Superior temporal gyrus (tissue), 1 donor: ENCODE results near the gene SLC7A6OS.

Experiments used
- DNase-seq: peaks from one replicate; pipeline ENCODE4 v3.0.0-alpha.2; 2016; ENCODE audit errors: extremely low spot score

SLC7A6OS gene

DNA sequence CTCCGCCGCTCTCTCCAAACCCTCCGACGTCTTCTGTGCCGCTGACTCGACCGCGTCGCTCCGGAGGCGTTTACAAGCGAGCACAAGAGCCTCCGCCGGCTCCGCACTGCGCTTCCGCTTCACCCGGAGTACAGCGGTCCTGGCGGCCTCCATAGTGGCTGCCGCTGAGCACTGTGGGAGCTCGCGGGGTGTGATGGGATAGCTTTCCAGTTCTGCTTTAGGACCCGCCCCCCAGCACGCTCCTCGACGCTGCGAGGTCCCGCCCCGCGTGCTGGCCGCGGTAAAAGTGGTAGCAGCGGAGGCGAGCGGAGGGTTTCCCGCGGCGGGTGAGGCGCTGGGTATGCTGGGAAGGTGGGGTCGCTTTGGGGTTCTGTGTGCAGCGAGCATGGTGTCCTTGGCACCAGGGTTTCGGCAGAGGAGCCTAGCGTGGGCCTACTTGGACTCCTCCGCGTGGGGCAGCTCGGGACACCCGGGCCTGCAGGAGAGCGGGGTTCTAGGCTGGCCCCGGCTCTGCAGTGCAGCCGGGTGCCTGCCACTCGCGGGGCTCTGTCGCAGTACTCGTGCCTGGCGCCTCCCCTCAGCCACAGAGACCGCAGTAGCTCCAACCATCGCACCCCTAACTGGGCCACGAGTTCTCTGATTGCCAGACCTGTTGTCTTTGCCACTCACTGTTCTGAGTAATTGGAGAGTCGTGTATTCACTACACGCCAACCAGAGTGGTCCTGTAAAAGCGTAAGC, at the start of gene SLC7A6OS, which contains the start of gene PRMT7:
SLC7A6OS (minus strand) TSS at position 173 of the 738 bp plus-strand sequence; CDS start at position 153, 20 bp downstream.
PRMT7 (plus strand) TSS at position 246 of the 738 bp plus-strand sequence. CDS start 4,961 bp downstream, outside the sequence.
- DNase-seq, result peak; percentile 96

DNA sequence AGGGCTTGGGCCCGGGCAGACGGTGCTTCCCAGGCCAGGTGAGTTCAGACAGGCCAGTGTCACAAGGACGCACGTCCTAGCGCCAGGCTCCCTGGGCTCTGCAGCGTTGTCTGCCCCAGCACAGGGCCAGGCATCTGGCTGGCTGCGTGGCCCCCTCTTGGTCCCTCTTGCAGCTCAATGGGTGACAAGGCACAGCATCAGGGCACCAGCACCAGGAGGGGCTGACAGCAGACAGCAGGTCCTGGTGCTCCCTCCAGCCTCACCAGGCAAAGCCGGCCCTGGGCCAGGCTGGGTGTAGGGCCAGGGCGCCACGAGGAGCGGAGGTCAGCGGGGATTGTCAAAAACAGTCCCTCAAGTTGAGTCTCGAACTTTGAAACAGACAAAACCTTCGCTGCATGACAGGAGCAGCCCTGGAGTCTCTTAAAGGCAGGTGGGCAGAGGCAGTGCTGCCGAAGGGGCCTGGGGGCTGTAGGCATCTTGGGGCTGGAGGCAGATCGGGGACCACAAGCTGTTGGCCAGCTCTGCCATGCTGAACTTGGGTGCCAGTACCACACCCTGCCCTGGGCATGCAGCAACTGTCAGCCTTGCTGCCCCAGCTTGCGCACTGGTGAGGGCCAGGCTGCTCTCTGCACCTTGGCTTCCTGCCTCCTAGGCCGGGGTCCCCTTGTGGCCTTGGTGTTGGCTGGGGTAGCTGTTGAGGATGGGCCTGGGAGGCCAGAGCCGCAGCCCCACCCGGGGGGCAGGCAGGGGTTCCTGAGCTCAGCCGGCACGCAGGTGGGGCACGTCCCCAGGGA, 48.8 kb upstream of the SLC7A6OS start:
- DNase-seq, result no peak

DNA sequence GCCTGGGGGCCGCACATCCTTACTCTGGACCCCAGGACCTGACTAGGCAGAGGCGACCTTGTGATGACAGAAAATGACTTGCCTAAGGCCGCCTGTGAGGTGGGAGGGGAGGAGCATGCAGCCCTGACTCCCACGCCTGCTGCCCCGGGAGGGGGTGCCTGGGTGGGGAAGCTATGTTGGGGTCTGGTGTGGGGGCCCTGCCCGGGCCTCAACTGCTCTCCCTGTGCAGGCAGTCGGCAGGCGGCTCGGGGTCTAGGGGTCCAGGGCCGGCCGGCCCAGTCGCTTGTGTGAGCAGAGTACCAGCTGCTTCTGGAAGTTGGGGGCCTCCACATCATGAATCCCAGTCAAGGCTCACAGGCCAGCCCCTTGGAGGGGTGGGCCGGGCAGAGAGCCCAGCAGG, 48.2 kb upstream of the SLC7A6OS start:
- no peak for DNase-seq

DNA sequence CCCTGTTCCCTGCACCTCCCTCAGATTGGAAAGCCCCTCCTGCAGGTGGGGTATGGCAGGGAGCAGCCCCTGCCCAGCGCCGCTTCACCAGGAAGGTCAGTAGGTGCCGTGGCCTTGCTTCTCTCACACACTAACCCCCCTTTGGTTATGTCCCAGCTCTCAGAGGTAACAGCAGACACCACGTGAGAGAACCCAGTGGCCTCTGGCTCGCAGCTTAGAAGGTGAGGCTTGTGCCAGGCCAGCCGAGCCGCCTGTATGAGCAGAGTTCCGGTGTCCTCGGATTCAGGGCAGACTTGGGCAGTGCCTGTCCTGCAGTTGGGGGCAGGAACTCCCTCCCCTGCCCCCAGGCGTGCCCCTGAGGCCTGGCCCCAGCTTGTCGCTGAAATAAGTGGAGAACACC, 47.2 kb upstream of the SLC7A6OS start:
- no peak for DNase-seq

DNA sequence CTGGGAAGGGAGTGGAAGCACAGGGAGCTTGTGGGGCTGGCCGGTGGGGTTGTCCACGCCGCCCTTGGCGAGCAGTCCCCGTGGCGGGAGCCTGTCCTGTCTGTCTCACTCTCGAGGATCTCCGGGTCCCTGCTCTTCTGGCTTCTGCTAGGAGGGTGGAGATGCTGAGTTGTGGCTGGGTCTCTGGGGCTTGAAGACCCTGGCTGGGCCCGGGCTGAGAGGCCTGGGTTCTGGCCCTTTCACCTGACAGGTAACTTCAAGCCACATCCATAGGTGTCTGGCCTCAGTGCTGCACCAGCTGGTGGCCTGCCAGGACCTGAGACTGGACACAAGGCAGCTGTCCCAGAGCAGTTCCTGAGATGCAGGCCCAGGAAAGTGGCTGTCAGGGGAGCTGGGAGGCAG, 46.8 kb upstream of the SLC7A6OS start:
- DNase-seq, result no peak

DNA sequence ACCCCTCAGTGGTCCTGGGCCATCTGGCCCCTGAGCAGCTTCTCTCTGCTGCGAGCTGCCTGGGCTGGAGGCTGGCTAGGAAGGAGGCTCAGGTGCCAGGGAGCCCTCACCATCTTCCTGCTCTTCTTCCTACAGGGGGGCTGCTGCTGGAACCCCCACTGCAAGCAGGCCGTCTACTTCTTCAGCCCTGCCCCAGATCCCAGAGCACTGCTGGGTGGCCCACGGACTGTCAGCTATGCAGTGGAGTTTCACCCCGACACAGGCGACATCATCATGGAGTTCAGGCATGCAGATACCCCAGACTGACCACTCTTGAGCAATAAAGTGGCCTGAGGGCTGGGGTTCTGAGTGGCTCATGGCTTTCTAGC, 46.2 kb upstream of the SLC7A6OS start:
- DNase-seq, result no peak

DNA sequence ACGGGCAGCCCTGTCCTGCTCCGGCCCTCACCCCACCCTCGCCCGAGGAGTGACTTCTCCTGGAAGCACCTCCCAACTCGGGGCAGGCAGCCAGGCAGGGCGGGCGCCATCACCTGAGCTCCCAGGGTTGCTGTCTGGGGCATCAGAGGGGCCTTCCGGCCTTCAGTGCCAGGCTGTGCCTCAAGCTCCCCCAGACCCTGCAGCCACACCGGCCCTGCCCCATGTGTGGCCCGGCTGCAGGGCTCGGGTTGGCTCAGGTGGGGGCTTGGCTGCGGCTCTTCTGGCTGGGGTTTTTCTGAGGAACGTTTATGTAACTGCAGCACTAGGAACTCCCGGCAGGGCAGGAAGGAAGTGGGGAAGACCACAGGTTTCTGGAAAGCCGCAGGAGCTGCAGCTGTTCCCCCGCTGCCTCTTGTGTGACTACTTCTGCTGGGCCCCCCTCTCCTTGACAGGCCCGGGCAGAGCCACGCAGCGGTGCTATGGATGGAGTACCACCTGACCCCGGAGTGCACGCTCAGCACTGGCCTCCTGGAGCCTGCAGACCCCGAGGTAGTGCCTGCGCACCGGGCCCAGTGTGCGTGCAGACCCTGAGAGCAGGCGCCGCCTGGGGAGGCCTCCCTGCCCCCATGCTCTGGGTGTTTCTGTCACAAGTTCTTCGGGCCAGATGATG, 45.6 kb upstream of the SLC7A6OS start:
- no peak for DNase-seq

DNA sequence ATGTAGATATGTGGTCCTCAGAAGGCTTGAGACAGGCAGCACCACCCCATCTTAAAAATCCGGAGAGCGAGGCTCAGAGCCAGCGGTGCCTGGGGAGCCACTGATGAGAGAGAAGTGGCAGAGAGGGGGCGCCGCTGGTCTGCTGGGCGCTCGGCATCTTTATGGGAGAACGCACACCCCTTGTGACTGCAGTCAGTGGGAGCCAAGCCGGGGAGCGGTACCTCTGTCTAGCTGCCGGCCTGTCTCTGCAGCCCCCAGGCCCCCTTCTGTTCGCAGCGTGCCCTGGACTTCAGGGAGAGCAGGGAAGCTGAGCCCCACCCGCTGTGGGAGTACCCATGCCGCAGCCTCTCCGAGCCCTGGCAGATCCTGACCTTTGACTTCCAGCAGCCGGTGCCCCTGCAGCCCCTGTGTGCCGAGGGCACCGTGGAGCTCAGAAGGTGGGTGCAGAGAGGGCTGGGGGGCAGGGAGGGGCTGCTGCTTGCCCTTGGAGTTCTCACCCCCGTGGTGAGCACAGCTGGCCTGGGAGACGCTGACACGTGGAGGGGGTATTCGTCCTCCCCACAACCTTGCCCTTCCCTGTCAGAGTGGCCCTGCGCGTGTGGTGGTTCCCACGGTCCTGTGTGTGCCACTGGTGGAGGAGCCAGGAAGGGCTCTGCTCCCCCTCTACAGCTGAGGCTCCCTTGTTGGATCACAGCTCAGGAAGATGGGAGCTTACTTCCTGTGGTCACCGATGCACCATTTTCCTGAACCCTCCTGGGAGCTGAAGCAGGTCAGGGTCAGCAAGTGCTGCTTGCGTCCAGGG, 44.9 kb upstream of the SLC7A6OS start:
- DNase-seq, result no peak

DNA sequence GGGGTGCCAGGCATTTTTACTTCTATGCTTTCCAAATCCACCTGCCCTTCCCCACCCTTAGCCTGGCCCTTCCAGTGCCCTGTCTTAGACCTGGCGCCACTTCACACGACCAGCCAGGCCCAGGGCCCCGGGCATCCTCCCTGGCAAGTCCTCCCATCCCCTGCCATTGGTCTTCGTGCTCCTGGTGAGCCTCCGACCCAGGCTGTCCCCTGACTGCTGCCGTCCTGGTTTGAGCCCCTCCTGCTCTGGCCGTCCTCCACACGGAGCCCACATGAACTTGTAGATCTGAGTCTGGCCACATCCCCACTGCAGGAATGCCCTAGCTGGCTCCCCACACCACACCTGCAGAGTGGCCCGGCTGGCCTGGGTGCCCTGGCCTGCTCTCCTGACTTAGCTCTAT, 44.1 kb upstream of the SLC7A6OS start:
- no peak for DNase-seq

DNA sequence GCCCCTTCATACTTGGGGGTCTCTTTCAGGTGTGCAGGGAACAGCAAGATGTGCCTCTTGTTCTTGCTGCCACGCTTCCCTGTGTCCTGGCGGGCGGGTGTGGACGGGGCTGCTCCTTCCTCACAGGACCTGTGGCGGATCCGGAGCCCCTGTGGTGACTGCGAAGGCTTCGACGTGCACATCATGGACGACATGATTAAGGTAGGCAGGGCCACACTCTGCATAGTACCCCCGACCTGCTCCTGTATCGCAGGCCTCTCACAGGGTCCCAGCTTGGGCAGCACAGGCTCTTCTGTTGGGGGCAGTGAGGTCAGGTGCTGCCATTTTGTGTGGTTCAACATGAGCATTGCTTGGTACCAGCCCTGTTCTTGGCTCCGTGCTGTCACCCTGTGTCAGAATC, 42.6 kb upstream of the SLC7A6OS start:
- no peak for DNase-seq

DNA sequence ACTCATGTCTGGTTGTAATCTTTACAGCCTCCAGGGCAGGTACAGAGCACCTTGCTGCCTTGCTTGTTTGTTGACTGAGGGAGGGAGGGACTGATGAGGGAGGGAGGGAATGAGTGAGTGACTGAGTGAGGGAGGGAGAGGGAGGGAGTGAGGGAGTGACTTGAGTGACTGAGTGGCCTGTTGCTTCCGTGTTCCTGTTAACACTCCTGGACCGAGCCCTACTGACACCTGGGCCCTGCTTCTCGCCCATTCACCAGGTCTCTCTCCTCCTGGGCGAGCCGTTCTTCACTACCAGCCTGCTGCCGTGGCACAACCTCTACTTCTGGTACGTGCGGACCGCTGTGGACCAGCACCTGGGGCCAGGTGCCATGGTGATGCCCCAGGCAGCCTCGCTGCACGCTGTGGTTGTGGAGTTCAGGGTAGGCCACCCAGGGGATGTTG, 41.3 kb upstream of the SLC7A6OS start:
- no peak for DNase-seq

DNA sequence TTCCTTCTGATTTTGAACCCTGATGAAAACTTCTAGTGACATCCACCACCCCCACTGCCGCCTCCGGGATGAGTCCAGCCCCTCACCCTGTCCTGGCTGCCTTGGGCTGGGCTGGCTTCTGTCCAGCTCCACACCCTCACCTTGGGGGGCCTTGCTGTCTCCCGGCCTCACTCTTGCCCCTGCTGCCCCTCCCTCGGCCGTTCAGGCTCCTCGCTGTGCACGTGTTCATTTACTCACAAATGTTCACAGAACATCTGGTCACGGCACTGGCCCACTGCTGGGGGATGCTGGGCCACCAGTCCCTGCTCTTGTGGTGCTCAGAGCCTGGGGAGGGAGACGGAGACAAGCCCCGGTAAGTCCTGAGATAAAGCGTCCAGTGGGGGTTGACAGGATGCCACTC, 40.7 kb upstream of the SLC7A6OS start:
- no peak for DNase-seq

DNA sequence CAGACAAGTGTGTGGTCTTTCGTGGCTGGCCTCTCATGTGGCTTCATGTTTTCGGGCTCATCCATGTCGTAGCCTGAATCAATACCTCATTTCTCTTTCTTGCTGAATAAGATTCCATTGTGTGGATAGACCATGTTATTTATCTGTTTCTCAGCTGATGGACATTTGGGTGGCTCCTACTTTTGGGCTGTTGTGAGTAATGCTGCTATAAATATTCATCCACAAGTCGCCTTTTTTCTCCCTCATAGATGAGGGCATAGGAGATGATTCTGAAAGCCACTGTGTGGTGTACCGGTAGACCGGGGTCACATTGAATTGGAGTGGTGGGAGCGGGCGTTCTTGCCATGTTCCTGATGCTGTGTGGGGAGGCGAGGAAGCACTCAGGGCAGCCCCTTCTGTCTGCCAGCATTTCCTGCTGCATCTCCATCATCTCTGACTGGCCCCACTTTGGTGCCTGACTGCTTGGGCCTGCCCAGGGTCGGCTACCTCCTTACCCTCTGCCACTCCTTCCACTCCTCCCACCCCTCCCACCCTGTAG, 40.1 kb upstream of the SLC7A6OS start:
- no peak for DNase-seq

DNA sequence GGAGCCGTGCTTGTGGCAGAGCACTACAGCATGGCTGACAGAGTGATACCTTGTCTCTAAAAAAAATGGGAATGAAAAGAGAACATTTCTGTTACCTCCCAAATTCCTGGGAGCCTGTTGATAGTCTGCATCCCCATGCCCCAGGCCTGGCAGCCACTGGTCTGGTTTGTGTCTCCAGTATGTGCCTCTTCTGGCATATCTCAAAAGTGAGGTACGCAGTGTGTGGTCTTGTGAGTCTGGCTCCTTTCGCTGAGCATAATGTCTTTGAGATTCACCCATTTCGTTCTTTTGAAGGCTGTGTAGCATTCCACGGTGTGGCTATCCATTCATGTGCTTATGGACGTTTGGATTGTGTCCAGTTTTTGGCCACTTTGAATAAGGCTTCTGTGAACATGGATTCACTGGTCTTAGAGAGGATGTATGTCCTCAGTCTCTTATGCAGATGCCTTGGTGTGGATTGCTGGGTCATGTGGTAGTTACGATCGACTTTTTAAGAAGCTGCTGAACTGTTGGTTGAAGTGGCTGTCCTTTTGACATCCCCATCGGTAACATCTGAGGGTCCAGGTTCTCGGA, 39.2 kb upstream of the SLC7A6OS start:
- DNase-seq, result no peak

DNA sequence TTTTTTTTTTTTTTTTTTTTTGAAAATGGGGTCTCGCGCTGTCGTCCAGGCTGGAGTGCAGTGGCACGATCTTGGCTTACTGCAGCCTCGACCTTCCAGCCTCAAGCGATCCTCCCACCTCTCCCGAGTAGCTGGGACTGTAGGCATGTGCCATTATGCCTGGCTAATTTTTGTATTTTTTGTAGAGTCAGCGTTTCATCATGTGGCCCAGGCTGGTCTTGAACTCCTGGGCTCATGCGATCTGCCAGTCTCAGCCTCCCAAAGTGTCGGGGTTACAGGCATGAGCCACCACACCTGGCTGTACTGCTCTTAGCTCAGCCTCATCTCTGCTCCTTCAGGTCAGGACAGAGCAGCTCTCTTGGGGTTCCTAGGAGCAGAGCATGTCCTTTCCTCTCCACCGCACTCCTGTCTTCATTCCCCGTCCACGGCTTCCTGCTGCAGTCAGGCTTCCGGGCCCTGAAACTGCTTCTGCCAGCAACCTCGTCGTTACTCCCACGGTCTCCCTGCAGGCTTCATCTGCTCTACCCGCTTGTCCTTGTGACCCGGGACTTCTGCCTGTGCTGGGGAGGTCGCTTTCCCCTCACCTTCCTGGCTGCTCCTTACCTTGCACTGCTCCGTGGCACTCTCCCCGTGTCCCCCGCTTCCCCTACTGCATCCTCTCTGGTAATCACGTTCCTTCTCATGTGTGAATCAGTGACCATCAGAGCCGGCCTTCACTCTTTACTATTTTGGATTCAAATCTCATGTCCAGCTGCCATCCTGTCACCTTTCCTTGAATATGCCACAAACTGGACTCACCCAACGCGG, 38.1 kb upstream of the SLC7A6OS start:
- no peak for DNase-seq

DNA sequence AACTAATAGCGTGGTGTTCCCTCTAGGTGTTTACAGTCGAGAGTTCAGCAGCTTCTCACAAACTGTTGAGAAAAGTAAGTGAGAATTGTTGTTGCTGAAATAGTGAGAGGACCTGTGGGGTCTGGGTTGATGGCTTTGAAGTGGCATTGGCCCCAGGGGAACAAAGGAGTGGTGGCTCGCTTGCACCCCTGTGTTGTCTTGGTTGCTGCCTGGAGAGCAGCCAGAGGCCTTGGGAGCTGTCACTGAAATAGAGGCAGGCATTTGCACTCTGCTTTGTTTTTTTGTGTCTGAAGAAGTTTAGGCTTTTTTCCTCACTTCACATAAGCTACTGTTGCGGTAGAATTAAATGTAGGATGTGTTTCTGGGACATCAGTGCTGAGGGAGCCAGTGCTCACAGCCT, 36.9 kb upstream of the SLC7A6OS start:
- no peak for DNase-seq

DNA sequence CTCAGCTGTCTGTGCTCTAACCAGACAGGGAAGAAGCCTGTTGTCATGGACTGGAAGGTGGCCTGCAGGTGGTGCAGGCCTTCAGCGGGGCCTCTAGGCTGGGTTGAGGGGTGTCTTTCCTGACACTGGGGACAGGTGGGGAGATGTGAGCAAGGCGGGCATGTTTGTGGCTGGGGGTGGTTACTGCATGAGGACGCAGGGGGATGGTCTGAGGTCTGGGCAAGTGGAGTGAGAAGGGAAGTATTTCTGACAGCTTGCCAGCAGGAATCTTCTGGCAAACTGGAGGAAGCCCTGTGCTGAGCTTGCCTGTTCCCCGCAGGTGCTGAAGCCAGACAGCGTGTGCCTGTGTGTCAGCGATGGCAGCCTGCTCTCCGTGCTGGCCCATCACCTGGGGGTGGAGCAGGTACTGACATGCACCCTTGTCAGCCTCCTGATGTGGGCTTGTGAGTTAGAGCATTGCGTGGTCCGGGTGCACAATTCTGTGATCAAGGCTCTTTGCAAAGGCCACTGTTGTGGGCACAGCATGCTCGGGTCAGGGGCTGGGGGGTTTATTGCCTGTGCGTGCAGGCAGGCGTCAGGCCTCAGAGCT, 36.2 kb upstream of the SLC7A6OS start:
- DNase-seq, result no peak

DNA sequence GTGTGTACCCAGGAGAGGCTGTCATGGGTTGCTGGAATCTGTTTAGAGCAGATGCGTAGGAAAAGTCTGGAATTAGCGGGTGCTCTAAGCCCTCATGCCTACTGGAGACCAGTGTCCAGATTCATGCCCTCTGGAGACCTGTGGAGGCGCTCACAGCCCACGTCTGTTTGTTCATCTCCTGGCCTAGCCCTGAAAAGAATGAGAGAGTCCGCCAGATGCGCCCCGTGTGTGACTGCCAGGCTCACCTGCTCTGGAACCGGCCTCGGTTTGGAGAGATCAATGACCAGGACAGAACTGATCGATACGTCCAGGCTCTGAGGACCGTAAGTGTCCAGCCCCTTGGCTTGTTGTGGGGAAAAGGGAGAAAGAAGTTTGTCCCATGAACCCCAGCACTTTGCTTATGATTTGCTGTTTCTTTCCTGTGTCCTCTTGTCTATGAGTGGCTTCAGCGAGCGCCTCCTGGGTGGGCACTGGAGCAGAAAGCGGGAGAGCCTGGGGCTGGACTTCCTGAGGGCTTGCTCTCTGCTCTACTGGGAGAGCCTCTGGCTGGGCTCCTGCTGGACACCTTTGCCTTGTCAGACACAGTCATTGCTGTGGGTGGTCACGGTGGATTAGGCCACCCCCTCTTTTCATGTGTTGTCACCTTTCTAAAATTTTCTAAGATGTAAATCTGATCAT, 35.4 kb upstream of the SLC7A6OS start:
- DNase-seq, result no peak

DNA sequence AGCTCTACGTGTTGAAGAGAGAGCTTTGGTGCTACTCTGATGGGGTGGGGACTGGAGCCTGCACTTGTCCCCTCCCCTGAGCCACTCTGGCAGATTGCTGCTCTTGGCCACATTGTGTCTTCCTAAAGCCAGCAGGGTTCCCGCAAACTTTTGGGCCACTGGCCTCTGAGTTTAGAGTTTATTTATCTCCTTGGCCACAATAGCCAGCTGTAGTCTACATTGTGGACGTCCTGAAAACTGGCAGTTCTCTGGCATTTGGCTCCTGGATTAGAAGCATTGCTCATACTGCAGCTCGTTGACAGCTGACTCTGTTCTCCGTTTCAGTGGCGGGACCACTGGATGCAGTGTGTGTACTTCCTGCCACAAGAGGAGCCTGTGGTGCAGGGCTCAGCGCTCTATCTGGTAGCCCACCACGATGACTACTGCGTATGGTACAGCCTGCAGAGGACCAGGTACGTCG, 34.6 kb upstream of the SLC7A6OS start:
- DNase-seq, result no peak
